OCI-LY1 (cell line): ENCODE measurements around the gene ZMAT3.

ENCODE experiments used
- EZH2 ChIP-seq: fragments of 200-600 bp; sonication (generic), shearing (Covaris generic); IDR thresholded peaks from 2 replicates; pipeline ENCODE4 v1.8.0; 2017; ENCODE audit warnings: borderline replicate concordance, mixed run types, mild to moderate bottlenecking, antibody characterized with exemption, low read length, moderate library complexity, mixed read lengths
- TF ChIP-seq, protein P1 (sequence below): fragments of 200-600 bp; sonication (generic), shearing (Covaris generic); IDR thresholded peaks from 2 replicates; pipeline ENCODE4 v1.5.1; 2017; ENCODE audit warnings: mild to moderate bottlenecking, antibody characterized with exemption, low read length, moderate library complexity, mixed read lengths

DNA sequence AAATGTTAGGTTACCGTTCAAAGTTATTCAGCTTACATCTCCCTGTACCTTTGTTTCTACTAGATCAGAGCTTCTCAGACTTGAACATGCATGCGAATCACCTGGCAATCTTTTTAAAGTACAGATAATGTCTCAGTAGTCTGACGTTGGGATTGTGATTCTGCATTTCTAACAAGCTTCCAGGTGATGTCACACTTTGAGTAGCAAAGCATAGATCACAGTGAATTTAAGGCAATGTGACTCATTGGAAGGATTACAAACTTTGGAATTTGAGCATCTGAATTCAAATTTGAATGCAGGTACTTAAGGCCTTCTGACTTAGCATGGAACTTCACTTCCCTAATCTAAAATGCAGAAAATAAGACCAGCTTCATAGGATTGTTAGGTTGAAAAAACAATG, 10.8 kb upstream of the ZMAT3 start:
- TF ChIP-seq, protein P1, sequence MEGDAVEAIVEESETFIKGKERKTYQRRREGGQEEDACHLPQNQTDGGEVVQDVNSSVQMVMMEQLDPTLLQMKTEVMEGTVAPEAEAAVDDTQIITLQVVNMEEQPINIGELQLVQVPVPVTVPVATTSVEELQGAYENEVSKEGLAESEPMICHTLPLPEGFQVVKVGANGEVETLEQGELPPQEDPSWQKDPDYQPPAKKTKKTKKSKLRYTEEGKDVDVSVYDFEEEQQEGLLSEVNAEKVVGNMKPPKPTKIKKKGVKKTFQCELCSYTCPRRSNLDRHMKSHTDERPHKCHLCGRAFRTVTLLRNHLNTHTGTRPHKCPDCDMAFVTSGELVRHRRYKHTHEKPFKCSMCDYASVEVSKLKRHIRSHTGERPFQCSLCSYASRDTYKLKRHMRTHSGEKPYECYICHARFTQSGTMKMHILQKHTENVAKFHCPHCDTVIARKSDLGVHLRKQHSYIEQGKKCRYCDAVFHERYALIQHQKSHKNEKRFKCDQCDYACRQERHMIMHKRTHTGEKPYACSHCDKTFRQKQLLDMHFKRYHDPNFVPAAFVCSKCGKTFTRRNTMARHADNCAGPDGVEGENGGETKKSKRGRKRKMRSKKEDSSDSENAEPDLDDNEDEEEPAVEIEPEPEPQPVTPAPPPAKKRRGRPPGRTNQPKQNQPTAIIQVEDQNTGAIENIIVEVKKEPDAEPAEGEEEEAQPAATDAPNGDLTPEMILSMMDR = no peak
- TF ChIP-seq EZH2 = no peak
